Gastrocnemius medialis (tissue), 4 donors: ENCODE results near the gene C16orf92.

Source experiments
- POLR2A ChIP-seq, 2 donors: fragments of 450-650 bp; IDR thresholded peaks; one replicate each; pipeline ENCODE4 v1.6.1; 2017; ENCODE audit warnings: antibody characterized with exemption in 2 of 2, mild to moderate bottlenecking in 2 of 2, moderate library complexity in 2 of 2
- TF ChIP-seq, protein P1 (sequence below), 5 experiments: fragments of 450-650 bp in 3 of 5; fragments of 200-600 bp in 2 of 5; sonication (generic) in 2 of 5; IDR thresholded peaks in 4 of 5; conservative IDR thresholded peaks in 1 of 5; 1 replicate in 4 of 5; 2 replicates in 1 of 5; pipeline ENCODE4 v1.5.1; 2016 to 2019; ENCODE audit warnings: antibody characterized with exemption in 5 of 5, mild to moderate bottlenecking in 3 of 5, moderate library complexity in 3 of 5

DNA sequence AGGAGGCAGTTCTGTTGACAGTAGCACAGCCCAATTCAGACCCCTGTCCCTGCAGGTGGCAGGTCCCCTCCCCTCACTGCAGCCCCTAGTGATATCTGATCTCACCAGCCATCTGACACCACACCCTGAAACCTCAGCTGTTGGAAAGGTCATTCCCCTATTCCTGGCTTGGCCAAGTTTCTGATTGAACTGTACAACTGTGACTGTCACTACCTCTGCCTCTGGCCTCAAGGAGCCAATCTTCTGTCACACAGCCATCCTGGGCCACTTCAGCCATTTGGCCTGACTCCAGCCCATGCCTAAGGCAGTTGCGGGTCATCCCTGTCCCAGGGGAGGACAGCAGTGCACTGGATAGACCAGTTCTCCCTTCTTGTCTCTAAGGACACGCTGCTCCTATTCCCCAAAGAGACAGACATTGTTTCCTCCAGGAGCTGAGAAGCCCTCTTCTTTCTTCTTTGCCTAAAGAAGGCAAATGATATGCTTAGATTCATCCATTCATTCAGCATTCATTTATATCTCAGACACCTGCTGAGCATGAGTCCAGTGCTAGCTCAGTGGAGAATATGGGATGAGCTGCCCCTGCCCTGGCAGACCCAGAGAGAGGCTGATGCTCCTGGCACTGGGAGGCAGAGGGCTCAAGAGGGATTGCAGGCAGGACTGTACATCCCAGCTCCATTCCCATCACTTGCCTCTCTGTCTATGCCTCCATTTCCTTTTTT is 38.0 kb downstream of the C16orf92 start:
- TF ChIP-seq, protein P1, sequence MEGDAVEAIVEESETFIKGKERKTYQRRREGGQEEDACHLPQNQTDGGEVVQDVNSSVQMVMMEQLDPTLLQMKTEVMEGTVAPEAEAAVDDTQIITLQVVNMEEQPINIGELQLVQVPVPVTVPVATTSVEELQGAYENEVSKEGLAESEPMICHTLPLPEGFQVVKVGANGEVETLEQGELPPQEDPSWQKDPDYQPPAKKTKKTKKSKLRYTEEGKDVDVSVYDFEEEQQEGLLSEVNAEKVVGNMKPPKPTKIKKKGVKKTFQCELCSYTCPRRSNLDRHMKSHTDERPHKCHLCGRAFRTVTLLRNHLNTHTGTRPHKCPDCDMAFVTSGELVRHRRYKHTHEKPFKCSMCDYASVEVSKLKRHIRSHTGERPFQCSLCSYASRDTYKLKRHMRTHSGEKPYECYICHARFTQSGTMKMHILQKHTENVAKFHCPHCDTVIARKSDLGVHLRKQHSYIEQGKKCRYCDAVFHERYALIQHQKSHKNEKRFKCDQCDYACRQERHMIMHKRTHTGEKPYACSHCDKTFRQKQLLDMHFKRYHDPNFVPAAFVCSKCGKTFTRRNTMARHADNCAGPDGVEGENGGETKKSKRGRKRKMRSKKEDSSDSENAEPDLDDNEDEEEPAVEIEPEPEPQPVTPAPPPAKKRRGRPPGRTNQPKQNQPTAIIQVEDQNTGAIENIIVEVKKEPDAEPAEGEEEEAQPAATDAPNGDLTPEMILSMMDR (IDR thresholded peaks at IDR 0.05 in 4 of 5, conservative IDR thresholded peaks at IDR 0.05 in 1 of 5), result no peak
- TF ChIP-seq POLR2A (IDR thresholded peaks at IDR 0.05), result no peak
